HG03095 (cell line): Measurements from ENCODE around the gene THRAP3.

Experiments used
- ATAC-seq: cut with Tn5 transposase; IDR thresholded peaks from one replicate; pipeline ENCODE4 v1.9.1; 2021; ENCODE audit warnings: moderate library complexity; ENCODE audit not compliant: unreplicated experiment

THRAP3 gene

DNA sequence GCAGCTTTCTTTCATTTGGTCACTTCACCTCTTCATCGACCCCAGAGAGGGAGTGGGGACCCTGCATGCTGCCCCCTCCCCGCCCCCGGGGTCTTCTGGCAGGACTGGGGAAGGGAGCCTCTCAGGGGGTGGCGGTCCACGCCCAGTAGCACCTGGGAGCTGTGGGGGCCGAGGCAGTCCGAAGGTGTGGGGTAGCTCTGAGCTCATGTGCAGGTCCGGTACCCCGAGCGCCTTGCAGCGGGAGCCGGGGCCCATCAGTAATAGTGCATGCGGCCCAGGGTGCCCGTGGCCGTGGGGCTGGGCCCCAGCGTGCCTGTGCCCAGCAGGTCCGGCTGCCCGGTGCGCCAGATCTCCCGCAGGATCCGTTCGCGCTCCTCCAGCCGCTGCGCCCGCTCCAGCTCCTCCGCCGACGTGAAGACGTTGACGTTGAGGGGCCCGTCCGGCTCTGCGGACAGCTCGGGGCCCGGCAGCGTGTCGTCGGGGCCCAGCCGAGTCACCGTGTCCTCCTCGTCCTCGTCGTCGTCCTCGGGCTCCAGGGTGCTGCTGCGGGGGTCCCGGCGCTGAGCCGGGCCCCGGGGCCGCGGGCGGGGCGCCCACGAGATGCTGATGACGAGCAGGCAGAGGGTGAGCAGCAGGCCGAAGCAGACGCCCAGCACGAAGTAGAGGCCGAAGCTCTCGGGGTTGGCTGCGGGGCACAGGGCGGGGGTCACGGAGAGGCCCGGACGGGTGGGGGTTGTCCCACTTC is 98.0 kb downstream of the THRAP3 start:
- no peak for ATAC-seq

DNA sequence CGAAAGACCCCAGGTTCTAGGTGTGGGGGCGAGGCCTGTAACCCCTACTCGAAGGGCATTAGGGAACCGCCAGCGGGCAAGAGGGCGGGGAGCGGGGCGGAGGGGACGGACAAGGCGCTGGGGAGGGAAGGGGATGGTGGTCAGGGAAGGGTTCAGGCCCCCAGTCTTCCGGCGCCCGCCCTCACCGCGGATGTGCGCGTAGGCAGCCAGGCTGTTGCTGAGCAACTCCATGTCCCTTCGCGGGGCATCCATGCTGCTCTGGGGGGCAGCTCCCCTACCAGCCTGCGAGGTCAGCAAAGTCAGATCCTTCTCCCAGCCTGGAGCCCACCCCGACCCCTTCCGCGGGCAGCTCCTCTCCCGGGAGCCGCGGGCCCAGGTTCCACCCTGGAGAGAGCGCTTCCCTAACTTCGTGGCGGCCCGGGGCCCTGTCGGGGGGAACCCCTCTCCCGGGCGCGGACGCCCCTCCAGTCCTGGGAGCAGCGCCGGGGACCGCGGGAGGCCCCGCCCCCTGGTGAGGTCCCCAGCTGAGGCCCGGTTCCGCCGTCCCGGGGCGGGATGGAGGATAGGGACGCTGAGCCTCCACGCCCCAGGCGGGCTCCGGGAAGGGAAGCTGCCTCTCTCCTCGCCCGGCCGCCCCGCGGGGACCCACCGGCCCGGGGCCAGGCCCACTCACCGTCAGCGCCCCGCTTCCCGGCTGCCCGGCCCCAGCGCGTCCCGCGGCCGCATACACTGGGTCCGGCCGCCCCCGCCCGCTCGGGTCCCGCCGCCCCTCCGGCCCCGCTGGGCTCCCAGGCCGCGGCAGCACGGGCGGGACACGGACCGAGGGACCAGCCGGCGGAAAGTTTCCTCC is 98.8 kb downstream of the THRAP3 start:
- no peak for ATAC-seq

- no peak for ATAC-seq
Measured at GRCh38 chr1:36323636-36324352, 99.6 kb downstream of the THRAP3 start, which contains the start of gene EVA1B. Gene EVA1B (minus strand): TSS chr1:36323645. CDS start chr1:36323037, 608 bp downstream.

DNA sequence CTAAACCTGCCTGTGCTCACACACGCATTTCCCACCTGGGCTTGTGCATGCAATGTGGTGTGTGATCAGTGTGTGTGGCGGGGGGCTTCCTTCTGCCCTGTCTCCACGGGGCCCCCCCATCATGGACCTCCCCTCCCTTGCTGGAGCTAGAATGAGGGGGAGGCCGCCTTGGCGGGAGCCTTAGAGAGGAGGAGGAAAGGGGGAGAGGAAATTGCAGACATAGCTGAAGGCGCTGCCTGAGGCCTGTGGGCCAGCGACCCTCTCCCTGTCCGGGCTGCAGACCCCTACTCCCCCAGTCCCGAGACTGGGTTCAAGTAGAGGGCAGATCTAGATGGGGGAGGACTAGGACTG is 100.1 kb downstream of the THRAP3 start:
- ATAC-seq, result no peak

DNA sequence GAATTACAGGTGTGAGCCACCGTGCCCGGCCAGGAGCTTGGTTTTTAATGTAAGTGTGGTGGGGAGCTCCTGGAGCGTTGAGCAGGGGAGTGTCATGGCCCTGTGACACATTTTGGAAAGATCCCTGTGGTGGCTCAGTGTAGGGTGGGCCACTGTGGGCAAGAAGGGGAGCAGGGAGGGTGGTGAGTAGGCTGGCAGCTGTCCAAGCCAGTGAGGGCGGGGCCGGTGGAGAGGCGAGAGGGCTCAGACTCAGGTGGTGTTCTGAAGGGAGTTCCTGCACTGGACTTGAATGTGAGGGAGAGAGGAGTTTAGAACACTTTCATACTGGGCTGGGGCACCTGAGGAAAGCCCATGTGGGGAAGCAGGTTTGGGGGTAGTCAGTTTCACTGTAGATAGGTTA is 102.3 kb downstream of the THRAP3 start:
- ATAC-seq, result no peak

- ATAC-seq, result no peak
Measured at GRCh38 chr1:36327421-36328087, 103.3 kb downstream of the THRAP3 start.

GRCh38 chr1:36328088-36328480 is 103.8 kb downstream of the THRAP3 start:
- no peak for ATAC-seq

GRCh38 chr1:36328713-36329112 is 104.5 kb downstream of the THRAP3 start:
- no peak for ATAC-seq

DNA sequence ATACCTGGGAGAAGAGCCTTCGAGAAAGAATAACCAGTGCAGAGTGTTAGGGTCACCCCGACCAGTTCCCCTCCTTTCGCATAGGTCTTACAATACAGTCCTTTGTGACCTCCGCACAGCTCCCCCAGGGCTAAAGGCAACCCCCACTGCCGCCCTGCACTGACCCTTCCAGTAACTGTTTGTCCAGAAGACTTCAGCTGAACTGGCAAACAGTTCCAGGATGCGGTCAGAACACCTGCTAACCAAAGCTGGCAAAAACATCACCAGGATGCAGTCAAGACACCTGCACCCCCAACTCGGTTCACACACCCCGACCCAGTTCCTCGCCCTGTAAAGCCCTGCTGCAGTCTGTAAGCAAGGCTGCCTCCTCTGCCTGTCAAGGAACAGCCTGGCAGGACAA is 105.6 kb downstream of the THRAP3 start:
- no peak for ATAC-seq

GRCh38 chr1:36330940-36331339 is 106.7 kb downstream of the THRAP3 start:
- no peak for ATAC-seq

DNA sequence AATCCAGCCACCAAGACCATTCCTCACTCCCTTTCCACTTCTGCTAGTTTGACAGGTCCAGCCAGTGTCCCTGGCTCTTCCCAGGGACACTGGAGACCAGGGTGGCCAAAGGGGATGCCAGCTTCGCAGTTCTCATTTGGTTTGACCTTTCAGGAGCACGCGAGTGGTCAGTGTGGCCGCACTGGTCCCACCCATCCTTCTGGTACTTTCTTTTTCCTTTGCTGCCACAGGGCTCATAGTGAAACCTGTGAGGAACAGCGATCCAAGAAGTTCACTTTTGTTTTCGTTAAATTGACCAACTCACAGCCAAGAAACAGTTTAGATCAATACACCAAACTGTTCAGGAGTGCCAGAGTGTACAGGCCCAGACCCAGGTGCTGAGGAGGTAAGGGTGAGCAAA is 113.6 kb downstream of the THRAP3 start:
- ATAC-seq, result no peak

GRCh38 chr1:36339215-36339614 is 115.0 kb downstream of the THRAP3 start:
- no peak for ATAC-seq

GRCh38 chr1:36339615-36340014 is 115.4 kb downstream of the THRAP3 start:
- ATAC-seq, result no peak

DNA sequence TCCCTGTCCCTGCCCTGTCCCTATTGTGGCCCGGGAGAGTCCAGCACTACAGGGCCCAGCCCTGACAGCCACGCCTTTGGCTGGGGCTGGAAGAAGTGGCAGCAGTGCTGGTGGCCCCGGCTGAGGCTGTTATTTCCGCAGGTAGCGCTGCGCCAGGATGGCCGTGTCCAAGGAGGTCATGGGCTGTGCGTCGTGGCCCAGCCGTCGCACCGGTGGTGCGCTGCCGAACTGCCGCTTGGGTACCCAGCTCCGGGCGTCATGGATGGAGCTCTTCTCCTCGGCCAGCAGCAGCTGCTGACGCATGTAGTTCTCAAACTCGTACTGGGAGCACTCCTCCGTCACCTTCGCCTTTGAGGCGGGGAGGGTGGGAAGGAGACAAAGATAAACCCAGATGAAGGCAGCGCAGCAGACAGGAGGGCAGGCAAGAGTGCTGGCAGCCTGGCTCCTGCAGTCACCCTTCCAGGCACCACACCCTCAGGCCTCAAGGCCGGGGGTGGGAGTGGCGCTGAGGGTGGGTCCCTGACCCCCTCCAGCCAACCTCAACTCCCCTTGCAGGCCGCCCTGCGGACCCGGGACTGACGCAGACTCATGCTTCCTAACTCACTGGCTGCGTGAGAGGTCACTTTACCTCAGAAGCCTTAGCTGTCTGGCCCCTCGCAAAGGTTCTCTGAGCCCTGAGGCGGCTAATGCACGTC is 117.5 kb downstream of the THRAP3 start:
- no peak for ATAC-seq

DNA sequence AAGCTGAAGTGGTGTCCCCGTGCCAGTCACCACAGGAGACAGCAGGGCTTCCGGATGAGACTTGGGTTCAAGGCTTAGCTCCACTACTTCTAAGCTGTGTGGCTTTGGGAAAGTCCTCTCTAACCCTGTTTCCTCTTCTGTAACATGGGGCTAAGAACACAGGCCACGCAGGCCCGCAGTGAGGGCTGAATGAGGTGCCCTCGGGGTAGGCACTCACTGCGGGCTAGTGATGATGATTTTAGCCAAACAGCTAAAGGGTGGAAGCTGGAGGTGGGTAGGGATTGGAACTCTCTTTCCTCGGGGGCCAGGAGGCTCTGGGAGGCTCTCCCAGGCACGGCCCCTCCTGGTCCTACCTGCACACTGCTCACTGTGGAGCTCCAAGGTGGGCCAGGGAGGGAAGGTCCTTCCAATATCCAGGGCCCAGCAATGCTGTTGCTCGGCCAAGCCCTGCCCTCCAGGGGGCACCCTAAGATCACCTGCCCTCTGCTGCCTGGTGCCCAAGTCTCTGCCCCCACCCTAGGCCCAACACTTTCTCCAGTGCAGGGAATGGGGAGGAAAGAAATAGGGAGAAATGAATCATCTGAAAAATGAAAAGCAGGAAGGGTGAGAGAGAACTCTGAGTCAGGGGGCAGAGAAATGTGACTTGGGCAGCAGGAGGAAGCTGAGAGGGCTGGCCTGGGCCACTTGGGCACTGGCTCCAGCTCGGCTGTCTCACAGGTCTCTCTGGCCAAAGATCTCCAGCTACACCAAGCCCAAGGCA is 118.4 kb downstream of the THRAP3 start:
- ATAC-seq, result no peak

DNA sequence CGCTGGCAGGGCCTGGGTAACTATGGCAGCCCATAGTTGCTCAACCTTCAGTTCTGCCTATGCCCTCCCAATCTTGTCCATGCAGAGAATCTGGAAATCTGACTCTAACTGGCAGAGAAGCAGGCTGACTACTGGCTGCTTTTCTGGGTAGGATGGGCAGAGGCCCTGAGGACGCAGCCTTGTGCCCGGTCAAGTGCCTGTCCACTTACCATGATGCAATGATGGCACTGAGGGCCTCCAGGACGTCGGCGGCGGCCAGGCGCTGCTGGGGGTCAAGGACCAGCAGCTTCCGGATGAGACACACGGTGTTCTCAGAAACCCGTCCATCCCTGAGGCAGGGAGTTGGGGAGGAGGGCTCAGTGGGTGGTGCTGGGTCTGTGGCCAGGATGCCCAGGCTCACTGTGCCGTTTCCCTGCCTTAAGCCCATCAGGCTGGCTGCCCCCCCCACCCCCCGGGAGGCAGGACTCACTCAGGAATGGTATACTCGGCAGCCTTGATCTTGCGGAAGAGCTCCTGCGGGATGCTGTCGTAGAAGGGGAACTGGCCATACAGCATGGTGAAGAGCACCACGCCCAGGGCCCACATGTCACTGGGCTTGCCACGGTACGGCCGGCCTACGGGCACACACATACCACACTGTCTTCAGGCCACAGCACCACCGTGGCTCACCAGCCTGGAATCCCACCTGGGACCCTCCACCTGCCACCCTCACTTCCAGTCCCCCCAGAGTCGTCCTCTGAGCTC is 119.6 kb downstream of the THRAP3 start:
- no peak for ATAC-seq

DNA sequence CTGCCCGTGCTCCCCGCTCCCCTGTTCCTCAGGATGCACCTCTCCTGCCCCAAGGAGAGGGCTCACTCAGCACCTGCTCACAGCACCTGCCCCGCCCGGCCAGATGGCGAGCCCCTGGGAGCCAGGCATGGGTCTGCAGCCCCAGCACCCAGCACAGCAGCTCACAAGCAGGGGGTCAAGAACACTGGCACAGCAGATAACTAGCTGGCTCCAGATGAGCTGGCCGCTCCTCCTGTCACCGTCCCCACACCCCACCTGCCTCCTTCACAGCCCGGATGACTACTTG is 120.1 kb downstream of the THRAP3 start:
- no peak for ATAC-seq

DNA sequence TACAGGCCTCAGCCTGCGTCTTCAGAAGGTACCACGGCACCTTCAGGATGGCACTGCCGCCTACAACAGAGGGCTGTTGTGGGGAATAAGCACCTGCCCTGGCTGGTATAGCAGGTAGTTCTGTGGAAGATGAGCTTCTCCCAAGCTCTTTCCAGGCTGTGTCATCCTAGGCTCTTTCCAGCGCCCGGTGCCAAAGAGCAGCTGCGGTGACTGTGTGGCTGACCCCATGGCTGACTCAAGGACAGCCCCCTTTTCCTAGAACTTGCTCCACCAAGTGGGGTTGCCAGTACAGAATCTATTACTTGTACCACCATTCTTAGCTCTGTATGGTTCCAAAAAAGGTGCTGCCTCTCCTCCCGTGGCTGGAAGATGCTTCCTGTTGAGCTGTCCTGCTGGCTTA is 121.1 kb downstream of the THRAP3 start:
- ATAC-seq, result no peak

DNA sequence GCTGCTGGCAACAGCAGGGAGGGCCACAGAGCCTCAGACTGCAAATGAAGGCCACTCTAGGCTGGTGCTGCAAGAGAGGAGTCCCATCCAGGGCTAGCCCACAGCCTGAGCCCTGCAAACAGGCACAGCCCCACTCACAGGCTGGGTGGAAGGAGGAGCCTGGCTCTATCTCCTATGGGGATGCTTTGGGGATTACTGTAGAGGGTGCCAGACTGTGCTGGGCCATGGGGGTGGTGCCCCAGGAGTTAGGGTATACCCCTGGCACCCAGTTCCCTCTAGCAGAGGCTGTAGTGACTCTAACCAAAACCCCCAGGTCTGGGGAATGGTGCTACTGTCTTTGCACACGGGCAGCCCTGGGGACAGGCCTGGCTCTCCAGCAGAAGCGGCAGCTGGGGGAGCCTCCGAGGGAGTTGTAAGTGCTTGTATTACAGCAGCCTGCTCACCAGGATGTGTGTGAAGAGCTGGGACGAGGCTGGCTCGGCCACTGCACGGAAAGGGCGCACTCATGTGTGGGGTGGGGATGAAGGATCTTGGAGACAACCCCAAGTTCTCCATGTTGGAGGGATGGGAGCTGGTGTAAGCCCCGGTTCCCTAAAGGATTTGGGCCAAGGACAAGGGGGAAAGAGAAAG is 122.6 kb downstream of the THRAP3 start:
- no peak for ATAC-seq
